Measurements from ENCODE around the gene AIFM3. TPM values are rescaled to one million over a fixed set of nuclear protein-coding genes. Genes with fewer than 3 reads are reported as not detected.
A peak's percentile ranks its signal among the peaks of the same experiment; 100 is the strongest.
"Not testable (repeated sequence)": the region's sequence is repeated elsewhere in the genome, so short reads cannot be mapped to it uniquely, and the experiment has no call there.

The AIFM3 gene
- total RNA-seq, 3 donors from 2014 or later, result 73.1 to 239 (median 181) TPM

DNA sequence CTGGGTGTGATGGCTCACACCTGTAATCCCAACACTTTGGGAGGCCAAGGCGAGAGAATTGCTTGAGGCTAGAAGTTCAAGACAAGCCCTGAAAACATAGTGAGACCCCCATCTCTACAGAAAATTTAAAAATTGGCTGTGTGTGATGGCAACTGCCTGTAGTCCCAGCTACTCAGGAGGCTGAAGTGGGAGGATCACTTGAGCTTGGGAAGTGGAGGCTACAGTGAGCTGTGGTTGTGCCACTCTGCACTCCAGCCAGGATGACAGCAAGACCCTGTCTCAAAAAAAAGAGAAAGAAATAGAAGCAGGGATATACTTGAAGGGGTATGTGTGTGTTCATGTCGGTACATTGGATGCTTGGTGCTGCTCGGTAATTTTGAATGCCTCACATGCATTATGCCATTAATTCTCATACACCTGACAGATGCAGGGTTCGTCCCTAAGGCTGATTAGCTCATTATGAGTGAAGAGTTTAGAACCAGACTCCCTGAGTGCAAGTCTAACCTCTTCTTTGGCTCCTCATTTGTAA is 35.9 kb upstream of the AIFM3 start:
- Histone ChIP-seq H3K4me3 (no peak overlapping the region), H3K4me1 (ENCODE audit: low read depth) (peaks cover 5% of the 10 kb centered on the region), H3K9me3 (no peaks in the 10 kb centered on the region), H3K36me3 (ENCODE audit: low read depth) (peaks cover 7% of the 10 kb centered on the region)
- intact Hi-C loops (cut with DNase I, micrococcal nuclease), result no loop called here
- DNase-seq (no peak), ATAC-seq (no peak)
- TF ChIP-seq, protein P1, sequence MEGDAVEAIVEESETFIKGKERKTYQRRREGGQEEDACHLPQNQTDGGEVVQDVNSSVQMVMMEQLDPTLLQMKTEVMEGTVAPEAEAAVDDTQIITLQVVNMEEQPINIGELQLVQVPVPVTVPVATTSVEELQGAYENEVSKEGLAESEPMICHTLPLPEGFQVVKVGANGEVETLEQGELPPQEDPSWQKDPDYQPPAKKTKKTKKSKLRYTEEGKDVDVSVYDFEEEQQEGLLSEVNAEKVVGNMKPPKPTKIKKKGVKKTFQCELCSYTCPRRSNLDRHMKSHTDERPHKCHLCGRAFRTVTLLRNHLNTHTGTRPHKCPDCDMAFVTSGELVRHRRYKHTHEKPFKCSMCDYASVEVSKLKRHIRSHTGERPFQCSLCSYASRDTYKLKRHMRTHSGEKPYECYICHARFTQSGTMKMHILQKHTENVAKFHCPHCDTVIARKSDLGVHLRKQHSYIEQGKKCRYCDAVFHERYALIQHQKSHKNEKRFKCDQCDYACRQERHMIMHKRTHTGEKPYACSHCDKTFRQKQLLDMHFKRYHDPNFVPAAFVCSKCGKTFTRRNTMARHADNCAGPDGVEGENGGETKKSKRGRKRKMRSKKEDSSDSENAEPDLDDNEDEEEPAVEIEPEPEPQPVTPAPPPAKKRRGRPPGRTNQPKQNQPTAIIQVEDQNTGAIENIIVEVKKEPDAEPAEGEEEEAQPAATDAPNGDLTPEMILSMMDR (IDR thresholded peaks at IDR 0.05), result no peak

DNA sequence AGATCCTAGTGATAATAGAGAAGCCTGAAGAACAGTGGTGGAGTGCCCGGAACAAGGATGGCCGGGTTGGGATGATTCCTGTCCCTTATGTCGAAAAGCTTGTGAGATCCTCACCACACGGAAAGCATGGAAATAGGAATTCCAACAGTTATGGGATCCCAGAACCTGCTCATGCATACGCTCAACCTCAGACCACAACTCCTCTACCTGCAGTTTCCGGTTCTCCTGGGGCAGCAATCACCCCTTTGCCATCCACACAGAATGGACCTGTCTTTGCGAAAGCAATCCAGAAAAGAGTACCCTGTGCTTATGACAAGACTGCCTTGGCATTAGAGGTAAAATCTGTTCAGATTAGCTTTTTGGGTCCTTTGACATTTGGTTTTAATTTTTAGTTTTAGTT is 33.1 kb upstream of the AIFM3 start:
- Histone ChIP-seq H3K9me3 (no peaks in the 10 kb centered on the region), H3K4me3 (no peak overlapping the region), H3K4me1 (ENCODE audit: low read depth) (peaks cover 27% of the 10 kb centered on the region), H3K36me3 (ENCODE audit: low read depth) (peaks cover 7% of the 10 kb centered on the region)
- ATAC-seq (no peak), DNase-seq (no peak)
- TF ChIP-seq, protein P1 (IDR thresholded peaks at IDR 0.05), result no peak
- intact Hi-C loops (cut with DNase I, micrococcal nuclease), result no loop called here

DNA sequence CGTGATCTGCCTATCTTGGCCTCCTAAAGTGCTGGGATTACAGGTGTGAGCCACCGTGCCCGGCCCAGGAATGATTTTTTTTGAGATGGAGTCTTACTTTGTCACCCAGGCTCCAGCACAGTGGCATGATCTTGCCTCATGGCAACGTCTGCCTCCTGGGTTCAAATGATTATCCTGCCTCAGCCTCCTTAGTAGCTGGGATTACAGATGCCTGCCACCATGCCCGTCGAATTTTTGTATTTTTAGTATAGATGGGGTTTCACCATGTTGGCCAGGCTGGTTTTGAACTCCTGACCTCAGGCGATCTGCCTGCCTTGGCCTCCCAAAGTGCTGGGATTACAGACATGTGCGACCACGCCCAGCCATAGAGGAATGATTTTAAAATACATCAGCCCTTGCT is 32.0 kb upstream of the AIFM3 start:
- DNase-seq; H3K36me3 ChIP-seq (ENCODE audit: low read depth); H3K4me3 ChIP-seq; H3K9me3 ChIP-seq; intact Hi-C loops (cut with DNase I, micrococcal nuclease); ATAC-seq: not testable (repeated sequence)
- peaks cover 35% of the 10 kb centered on the region for H3K4me1 ChIP-seq (ENCODE audit: low read depth)

DNA sequence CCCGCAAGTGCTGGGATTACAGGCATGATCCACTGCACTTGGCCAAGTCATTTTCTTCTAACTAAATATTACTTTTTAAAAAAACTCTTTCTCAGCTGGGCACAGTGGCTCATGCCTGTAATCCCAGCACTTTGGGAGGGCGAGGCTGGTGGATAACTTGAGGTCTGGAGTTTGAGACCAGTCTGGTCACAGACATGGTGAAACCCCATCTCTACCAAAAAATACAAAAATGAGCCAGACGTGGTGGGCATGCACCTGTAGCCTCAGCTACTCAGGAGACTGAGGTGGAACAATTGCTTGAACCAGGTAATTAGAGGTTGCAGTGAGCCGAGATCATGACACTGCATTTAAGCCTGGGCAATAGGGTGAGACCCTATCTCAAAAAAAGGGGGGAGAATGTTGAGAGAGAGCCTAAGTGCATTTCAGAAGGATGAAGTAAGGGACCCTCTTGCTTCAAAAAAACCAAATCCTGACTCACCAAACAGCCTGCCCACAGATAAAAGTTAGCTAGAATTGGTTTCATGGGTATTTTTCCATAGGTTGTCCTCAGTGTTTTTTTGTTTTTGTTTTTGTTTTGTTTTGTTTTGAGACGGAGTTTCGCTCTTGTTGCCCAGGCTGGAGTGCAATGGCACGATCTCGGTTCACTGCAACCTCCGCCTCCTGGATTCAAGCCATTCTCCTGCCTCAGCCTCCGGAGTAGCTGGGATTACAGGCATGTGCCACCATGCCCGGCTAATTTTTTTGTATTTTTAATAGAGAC is 31.1 kb upstream of the AIFM3 start:
- intact Hi-C loops (cut with DNase I, micrococcal nuclease); ATAC-seq; H3K36me3 ChIP-seq (ENCODE audit: low read depth); H3K4me3 ChIP-seq; H3K9me3 ChIP-seq; DNase-seq: not testable (repeated sequence)
- peaks cover 39% of the 10 kb centered on the region for H3K4me1 ChIP-seq (ENCODE audit: low read depth)

DNA sequence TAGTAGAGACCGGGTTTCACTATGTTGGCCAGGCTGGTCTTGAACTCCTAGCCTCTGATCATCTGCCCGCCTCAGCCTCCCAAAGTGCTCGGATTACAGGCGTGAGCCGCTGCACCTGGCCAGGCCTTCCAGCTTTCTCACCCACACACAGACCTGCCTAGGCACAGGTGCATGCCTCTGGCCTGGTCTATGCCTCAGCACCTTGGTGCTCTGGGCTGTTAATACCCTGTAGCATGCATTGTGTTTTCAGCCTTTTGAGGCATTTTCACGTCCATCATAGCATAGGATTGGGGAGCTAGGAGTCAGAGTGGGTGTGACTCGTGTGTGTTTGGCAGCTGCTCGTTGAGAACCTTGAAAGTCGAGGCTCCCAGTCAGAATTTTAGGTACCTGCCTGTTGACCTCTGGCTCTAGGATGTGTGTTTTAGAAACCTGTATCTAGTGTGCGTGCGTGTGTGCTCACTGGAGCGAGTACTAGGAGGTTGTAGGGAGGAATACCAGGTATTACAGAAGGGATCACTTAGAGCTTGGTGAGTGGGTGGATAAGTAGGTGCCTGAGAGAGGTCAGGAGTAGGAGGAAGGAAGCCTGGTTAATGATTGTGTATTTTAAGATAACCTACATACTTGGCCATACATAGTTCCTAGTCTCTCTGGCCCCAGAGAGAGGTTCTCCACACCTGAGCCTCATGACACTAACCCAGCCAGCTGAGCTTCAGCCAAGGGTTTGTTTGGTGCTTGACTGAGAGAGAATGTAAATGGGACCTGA is 29.8 kb upstream of the AIFM3 start:
- Histone ChIP-seq H3K9me3 (no peaks in the 10 kb centered on the region), H3K36me3 (ENCODE audit: low read depth) (peaks cover 7% of the 10 kb centered on the region), H3K4me3 (no peak overlapping the region), H3K4me1 (ENCODE audit: low read depth) (peaks cover 39% of the 10 kb centered on the region)
- intact Hi-C loops (cut with DNase I, micrococcal nuclease), result no loop called here
- ATAC-seq (peak; percentile 91), DNase-seq (no peak)
- TF ChIP-seq, protein P1 (IDR thresholded peaks at IDR 0.05), result no peak

DNA sequence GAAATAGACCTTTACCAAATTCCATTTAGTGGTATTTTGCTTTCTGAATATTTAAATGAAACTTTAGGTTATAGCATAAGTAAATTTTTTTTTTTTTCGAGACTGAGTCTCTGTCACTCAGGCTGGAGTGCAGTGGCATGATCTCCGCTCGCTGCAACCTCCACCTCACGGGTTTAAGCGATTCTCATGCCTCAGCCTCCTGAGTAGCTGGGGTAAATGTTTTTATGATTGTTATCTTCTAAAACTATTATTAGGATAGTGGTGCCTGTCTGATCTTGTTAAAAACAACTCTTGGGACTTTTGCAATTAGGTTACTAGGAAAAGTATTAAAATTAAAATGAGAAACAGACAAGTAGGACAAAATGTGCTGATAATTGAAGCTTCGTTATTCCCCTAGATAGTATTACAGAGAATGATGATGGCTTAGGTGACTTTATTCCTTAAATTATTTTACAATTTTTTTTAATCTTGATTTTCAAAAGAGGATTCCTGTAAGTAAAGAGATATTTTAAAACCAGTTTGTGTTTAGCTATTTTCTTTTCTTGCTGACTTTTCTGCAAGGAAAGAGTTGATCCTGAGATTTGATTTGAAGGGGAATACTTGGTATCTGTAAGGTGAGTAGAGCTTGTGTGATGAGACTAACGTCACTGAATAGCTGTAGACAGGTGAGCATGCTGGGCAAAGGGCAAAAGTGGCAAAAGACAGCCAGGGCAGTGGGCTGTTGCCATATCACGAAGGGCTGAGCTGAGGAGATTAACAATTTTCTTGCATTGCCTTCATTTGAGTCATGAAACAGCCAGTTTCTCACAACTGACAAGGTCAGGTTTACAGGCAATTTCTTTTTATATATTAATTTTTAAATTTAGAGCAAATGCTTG is 29.0 kb upstream of the AIFM3 start:
- TF ChIP-seq, protein P1 (IDR thresholded peaks at IDR 0.05), result no peak
- ATAC-seq, result no peak
- DNase-seq, result no peak
- intact Hi-C loops (cut with DNase I, micrococcal nuclease), result no loop called here
- peaks cover 7% of the 10 kb centered on the region for H3K36me3 ChIP-seq (ENCODE audit: low read depth)
- no peaks in the 10 kb centered on the region for H3K9me3 ChIP-seq
- H3K4me3 ChIP-seq, result no peak overlapping the region
- H3K4me1 ChIP-seq (ENCODE audit: low read depth), result peaks cover 39% of the 10 kb centered on the region

DNA sequence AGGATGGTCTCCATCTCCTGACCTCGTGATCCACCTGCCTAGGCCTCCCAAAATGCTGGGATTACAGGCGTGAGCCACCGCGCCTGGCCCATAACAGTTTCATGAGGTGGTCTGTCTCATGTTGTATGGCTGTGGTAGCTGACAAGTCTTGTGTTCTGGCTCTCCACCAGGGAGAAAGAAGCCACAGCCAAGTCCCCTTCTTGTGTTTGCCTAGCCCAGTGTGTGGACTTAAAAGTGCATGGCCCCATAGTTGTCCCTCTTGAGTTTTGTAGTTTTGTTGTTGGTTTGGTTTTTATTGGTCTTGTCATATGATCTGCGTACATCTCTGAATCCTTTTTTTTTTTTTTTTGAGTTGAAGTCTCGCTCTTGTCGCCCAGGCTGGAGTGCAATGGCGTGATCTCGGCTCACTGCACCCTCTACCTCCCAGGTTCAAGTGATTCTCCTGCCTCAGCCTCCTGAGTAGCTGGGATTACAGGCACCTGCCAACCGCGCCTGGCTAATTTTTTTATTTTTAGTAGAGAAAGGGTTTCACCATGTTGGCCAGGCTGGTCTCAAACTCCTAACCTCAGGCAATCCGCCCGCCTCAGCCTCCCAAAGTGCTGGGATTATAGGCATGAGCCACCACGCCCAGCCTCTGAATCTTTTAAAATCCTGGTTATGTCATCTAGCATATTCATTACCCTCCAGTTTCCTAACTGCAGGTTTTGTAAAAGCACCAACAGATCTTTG is 27.4 kb upstream of the AIFM3 start:
- DNase-seq; ATAC-seq; H3K4me3 ChIP-seq; H3K9me3 ChIP-seq; H3K36me3 ChIP-seq (ENCODE audit: low read depth); intact Hi-C loops (cut with DNase I, micrococcal nuclease): not testable (repeated sequence)
- H3K4me1 ChIP-seq (ENCODE audit: low read depth), result peaks cover 39% of the 10 kb centered on the region

Data from mucosa of descending colon (tissue), 3 donors.